ENCODE data around the gene TTC16. TPM values are rescaled to one million over a fixed set of nuclear protein-coding genes. Genes with fewer than 3 reads are reported as not detected.
"Not testable (repeated sequence)": the region's sequence is repeated elsewhere in the genome, so short reads cannot be mapped to it uniquely, and the experiment has no call there.

The TTC16 gene
- total RNA-seq, 1 experiment from 2014 or later, result not detected

GRCh38 chr9:127780126-127780885, 64.4 kb downstream of the TTC16 start:
- no CpG with 5 or more reads among the region's 20 CpGs for WGBS (ENCODE audit: extremely low coverage, insufficient read length, low lambda C conversion rate)

DNA sequence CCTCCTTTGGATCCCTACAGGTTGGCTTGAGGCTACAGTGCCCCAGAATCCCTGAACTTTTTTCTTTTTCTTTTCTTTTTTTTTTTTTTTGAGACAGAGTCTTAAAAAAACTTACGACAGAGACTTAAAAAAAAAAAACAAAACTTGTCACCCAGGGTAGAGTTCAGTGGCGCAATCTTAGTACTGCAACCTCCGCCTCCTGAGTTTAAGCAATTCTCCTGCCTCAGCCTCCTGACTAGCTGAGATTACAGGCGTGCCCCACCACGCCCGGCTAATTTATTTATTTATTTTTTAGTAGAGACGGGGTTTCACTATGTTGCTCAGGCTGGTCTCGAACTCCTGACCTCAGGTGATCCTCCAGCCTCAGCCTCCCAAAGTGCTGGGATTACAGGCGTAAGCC, 65.0 kb downstream of the TTC16 start:
- not testable (repeated sequence) for H3K23me2 ChIP-seq (ENCODE audit: insufficient read length, low read depth, low read length, poor library complexity, severe bottlenecking); H2BK15ac ChIP-seq (ENCODE audit: low read depth, low read length); H3K27me3 Mint-ChIP-seq (ENCODE audit: low read depth); H4K91ac ChIP-seq (ENCODE audit: insufficient read length, low read depth, low read length); H3K18ac ChIP-seq (ENCODE audit: insufficient read length, low read depth, low read length); H3K4me2 ChIP-seq (ENCODE audit: insufficient read depth, insufficient read length, low read length); H3K56ac ChIP-seq (ENCODE audit: insufficient read length, low read depth, low read length); H2BK120ac ChIP-seq (ENCODE audit: low read depth, low read length, poor library complexity, severe bottlenecking); H3K36me3 Mint-ChIP-seq (ENCODE audit: insufficient read depth in 1 of 3, low read depth in 3 of 3); H2AK5ac ChIP-seq (ENCODE audit: insufficient read length, low read length); H3K4me1 ChIP-seq (ENCODE audit: insufficient read depth, low read length); H2BK20ac ChIP-seq (ENCODE audit: low read depth, low read length, poor library complexity, severe bottlenecking); H3T11ph ChIP-seq (ENCODE audit: low read length); H4K8ac ChIP-seq (replicated peaks; ENCODE audit: insufficient read length, low read depth, low read length); H3K9me3 ChIP-seq (ENCODE audit: control insufficient read depth, low read depth, low read length); H2BK5ac ChIP-seq (ENCODE audit: insufficient read length, low read length); H3K4me3 Mint-ChIP-seq; H4K20me1 ChIP-seq (ENCODE audit: control insufficient read depth, insufficient read depth, insufficient read length); DNase-seq; H3K27me3 ChIP-seq (ENCODE audit: insufficient read depth, low read length); H3K14ac ChIP-seq (ENCODE audit: insufficient read depth, low read length); H4K5ac ChIP-seq (ENCODE audit: insufficient read length, low read depth, low read length); H3K27ac ChIP-seq (ENCODE audit: insufficient read length, low read depth, low read length); H3K79me2 ChIP-seq (ENCODE audit: insufficient read depth, low read length); H3K9ac ChIP-seq (ENCODE audit: extremely low read depth, insufficient read length, low read length); H3K23ac ChIP-seq (ENCODE audit: insufficient read length, low read depth, low read length); H2AFZ ChIP-seq (ENCODE audit: low read length); H3K27ac Mint-ChIP-seq; H3K79me1 ChIP-seq (ENCODE audit: insufficient read depth, low read depth, low read length, poor library complexity, severe bottlenecking); H2BK12ac ChIP-seq (ENCODE audit: insufficient read length, low read depth, low read length); H3K9me3 Mint-ChIP-seq; H3K4ac ChIP-seq (ENCODE audit: low read depth, low read length)
- WGBS (ENCODE audit: extremely low coverage, insufficient read length, low lambda C conversion rate), result no CpG with 5 or more reads among the region's 9 CpGs
- peaks cover 9 to 38% of the 10 kb centered on the region in 2 experiments for H3K4me1 Mint-ChIP-seq

More at GRCh38 chr9:127780126-127780885, 64.4 kb downstream of the TTC16 start:
- DNase-seq, result no peak
- Histone ChIP-seq H3K79me2 (ENCODE audit: insufficient read depth, low read length) (no peaks in the 10 kb centered on the region), H4K8ac (replicated peaks; ENCODE audit: insufficient read length, low read depth, low read length) (no peak overlapping the region), H3K4me1 (ENCODE audit: insufficient read depth, low read length) (no peaks in the 10 kb centered on the region; the same call in 1 of the 2 replicates), H2BK5ac (ENCODE audit: insufficient read length, low read length) (no peak overlapping the region), H4K91ac (ENCODE audit: insufficient read length, low read depth, low read length) (no peak overlapping the region), H2BK120ac (ENCODE audit: low read depth, low read length, poor library complexity, severe bottlenecking) (no peak overlapping the region), H3K18ac (ENCODE audit: insufficient read length, low read depth, low read length) (no peak overlapping the region), H3T11ph (ENCODE audit: low read length) (no peak overlapping the region), H3K27ac (ENCODE audit: insufficient read length, low read depth, low read length) (no peak overlapping the region), H4K20me1 (ENCODE audit: control insufficient read depth, insufficient read depth, insufficient read length) (no peaks in the 10 kb centered on the region), H2AK5ac (ENCODE audit: insufficient read length, low read length) (no peak overlapping the region), H3K9me3 (ENCODE audit: control insufficient read depth, low read depth, low read length) (no peaks in the 10 kb centered on the region), H3K56ac (ENCODE audit: insufficient read length, low read depth, low read length) (no peak overlapping the region), H3K23ac (ENCODE audit: insufficient read length, low read depth, low read length) (no peak overlapping the region), H2BK12ac (ENCODE audit: insufficient read length, low read depth, low read length) (no peak overlapping the region), H3K27me3 (ENCODE audit: insufficient read depth, low read length) (no peaks in the 10 kb centered on the region; the same call in 1 of the 2 replicates), H3K79me1 (ENCODE audit: insufficient read depth, low read depth, low read length, poor library complexity, severe bottlenecking) (no peaks in the 10 kb centered on the region), H2BK20ac (ENCODE audit: low read depth, low read length, poor library complexity, severe bottlenecking) (no peak overlapping the region), H3K4me2 (ENCODE audit: insufficient read depth, insufficient read length, low read length) (no peak overlapping the region), H4K5ac (ENCODE audit: insufficient read length, low read depth, low read length) (no peak overlapping the region), H2AFZ (ENCODE audit: low read length) (no peak overlapping the region), H3K4ac (ENCODE audit: low read depth, low read length) (no peak overlapping the region), H2BK15ac (ENCODE audit: low read depth, low read length) (no peak overlapping the region), H3K9ac (ENCODE audit: extremely low read depth, insufficient read length, low read length) (no peak overlapping the region), H3K14ac (ENCODE audit: insufficient read depth, low read length) (no peak overlapping the region; the same call in 1 of the 2 replicates), H3K23me2 (ENCODE audit: insufficient read length, low read depth, low read length, poor library complexity, severe bottlenecking) (peaks cover 2% of the 10 kb centered on the region)
- Mint-ChIP-seq H3K4me1 (peaks cover 9 to 38% of the 10 kb centered on the region in 2 experiments), H3K36me3 (ENCODE audit: insufficient read depth in 1 of 3, low read depth in 3 of 3) (no peaks in the 10 kb centered on the region), H3K9me3 (no peaks in the 10 kb centered on the region), H3K4me3 (no peak overlapping the region), H3K27ac (no peak overlapping the region; a peak in 1 of 7 replicates), H3K27me3 (ENCODE audit: low read depth) (peaks cover 6% of the 10 kb centered on the region)
- TF ChIP-seq CTCF (conservative IDR thresholded peaks at IDR 0.05), result no peak
